Upper lobe of left lung (tissue), 4 donors: ENCODE results near the gene EIF3B.
"Not testable (repeated sequence)": the region's sequence is repeated elsewhere in the genome, so short reads cannot be mapped to it uniquely, and the experiment has no call there.

ENCODE experiments used
- EP300 ChIP-seq, 4 donors: sonication (generic); formaldehyde crosslinking; IDR thresholded peaks; one replicate each; pipeline ENCODE4 v1.5.1; 2017; ENCODE audit warnings: antibody characterized with exemption in 4 of 4, control low read depth in 2 of 4
- POLR2AphosphoS5 ChIP-seq, 2 donors: sonication (generic); formaldehyde crosslinking; IDR thresholded peaks; one replicate each; pipeline ENCODE4 v1.5.1; 2017; ENCODE audit warnings: antibody characterized with exemption in 2 of 2
- TF ChIP-seq, protein P1 (sequence below), 6 experiments: fragments of 450-650 bp in 4 of 6; fragments of 200-600 bp in 2 of 6; sonication (generic) in 2 of 6; IDR thresholded peaks; one replicate each; pipeline ENCODE4 v1.5.1; 2016 to 2019; ENCODE audit warnings: antibody characterized with exemption in 6 of 6

DNA sequence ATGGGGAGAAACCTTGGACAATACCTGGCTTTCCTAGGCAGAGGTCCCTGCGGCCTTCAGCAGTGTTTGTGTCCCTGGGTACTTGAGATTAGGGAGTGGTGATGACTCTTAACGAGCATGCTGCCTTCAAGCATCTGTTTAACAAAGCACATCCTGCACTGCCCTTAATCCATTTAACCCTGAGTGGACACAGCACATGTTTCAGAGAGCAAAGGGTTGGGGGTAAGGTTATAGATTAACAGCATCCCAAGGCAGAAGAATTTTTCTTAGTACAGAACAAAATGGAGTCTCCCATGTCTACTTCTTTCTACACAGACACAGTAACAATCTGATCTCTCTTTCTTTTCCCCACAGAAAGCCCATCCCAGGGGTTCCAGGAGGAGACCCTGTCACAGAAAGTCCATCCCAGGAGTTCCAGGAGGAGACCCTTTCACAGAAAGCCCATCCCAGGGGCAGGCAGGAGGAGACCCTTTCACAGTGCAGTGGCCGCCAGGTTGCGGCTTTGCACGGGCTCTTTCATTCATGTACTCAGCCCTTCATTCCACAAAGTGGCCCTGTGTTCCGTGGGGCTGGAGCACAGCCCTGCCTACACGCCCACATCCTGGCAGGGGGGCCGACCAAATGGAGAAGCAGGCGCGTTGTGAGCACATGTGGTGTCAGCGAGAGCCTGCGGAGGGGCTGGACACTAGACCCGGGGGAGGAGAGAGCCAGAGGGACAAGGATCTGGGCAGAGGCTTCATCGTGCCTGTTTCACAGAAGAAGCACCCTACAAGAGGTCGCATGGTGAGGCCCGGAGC lies 35.6 kb downstream of the EIF3B start:
- TF ChIP-seq, protein P1, sequence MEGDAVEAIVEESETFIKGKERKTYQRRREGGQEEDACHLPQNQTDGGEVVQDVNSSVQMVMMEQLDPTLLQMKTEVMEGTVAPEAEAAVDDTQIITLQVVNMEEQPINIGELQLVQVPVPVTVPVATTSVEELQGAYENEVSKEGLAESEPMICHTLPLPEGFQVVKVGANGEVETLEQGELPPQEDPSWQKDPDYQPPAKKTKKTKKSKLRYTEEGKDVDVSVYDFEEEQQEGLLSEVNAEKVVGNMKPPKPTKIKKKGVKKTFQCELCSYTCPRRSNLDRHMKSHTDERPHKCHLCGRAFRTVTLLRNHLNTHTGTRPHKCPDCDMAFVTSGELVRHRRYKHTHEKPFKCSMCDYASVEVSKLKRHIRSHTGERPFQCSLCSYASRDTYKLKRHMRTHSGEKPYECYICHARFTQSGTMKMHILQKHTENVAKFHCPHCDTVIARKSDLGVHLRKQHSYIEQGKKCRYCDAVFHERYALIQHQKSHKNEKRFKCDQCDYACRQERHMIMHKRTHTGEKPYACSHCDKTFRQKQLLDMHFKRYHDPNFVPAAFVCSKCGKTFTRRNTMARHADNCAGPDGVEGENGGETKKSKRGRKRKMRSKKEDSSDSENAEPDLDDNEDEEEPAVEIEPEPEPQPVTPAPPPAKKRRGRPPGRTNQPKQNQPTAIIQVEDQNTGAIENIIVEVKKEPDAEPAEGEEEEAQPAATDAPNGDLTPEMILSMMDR (IDR thresholded peaks at IDR 0.05) = not testable (repeated sequence)
- not testable (repeated sequence) for TF ChIP-seq POLR2AphosphoS5, EP300 (IDR thresholded peaks at IDR 0.05)
